Keratinocyte (primary cell): ENCODE measurements around the gene ACTN4. TPM values are rescaled to one million over a fixed set of nuclear protein-coding genes. Genes with fewer than 3 reads are reported as not detected.

ENCODE experiments used
- DNase-seq: peaks from one replicate; pipeline ENCODE4 v3.0.0-alpha.2; 2011; ENCODE audit warnings: low read depth, missing footprints, low spot score
- FAIRE-seq: peaks from 2 replicates; lab custom pipeline; 2011; peaks lifted over from hg19 to GRCh38; lab: Jason Lieb, UNC
- H2AFZ ChIP-seq: 2 replicates; pipeline ENCODE4 v1.6.0; 2012; ENCODE audit warnings: low read length, control low read depth, inconsistent platforms; ENCODE audit not compliant: control insufficient read depth
- H3K27ac ChIP-seq: 2 replicates; pipeline ENCODE4 v1.5.1; 2011; ENCODE audit warnings: low read length; ENCODE audit not compliant: control insufficient read depth, insufficient read depth
- H3K27me3 ChIP-seq: 3 replicates; pipeline ENCODE4 v1.6.0; 2011; ENCODE audit warnings: low read length; ENCODE audit not compliant: control insufficient read depth, insufficient read depth; ENCODE audit errors: extremely low read depth
- H3K36me3 ChIP-seq, 2 experiments: 2 replicates in 1 of 2; 3 replicates in 1 of 2; pipeline ENCODE4 v1.5.1; 2011; ENCODE audit warnings: low read length in 2 of 2, mild to moderate bottlenecking in 1 of 2; ENCODE audit not compliant: control insufficient read depth in 2 of 2, insufficient read depth in 2 of 2; ENCODE audit errors: extremely low read depth in 1 of 2
- H3K4me1 ChIP-seq: 3 replicates; pipeline ENCODE4 v1.5.1; 2011; ENCODE audit warnings: low read length; ENCODE audit not compliant: control insufficient read depth, insufficient read depth; ENCODE audit errors: extremely low read depth
- H3K4me2 ChIP-seq: 3 replicates; pipeline ENCODE4 v1.6.0; 2011; ENCODE audit warnings: low read depth, low read length; ENCODE audit not compliant: control insufficient read depth, insufficient read depth; ENCODE audit errors: extremely low read depth
- H3K4me3 ChIP-seq, 3 experiments: fragments of 200-600 bp in 1 of 3; sonication (generic) in 1 of 3; 2 replicates in 2 of 3; 3 replicates in 1 of 3; pipeline ENCODE4 v1.5.1; 2011 to 2016; ENCODE audit warnings: low read length in 3 of 3, mild to moderate bottlenecking in 3 of 3, control low read depth in 2 of 3, inconsistent platforms in 1 of 3, low read depth in 1 of 3, mixed read lengths in 1 of 3, mixed run types in 1 of 3, moderate library complexity in 1 of 3; ENCODE audit not compliant: control insufficient read depth in 2 of 3, insufficient read depth in 2 of 3; ENCODE audit errors: extremely low read depth in 1 of 3
- H3K79me2 ChIP-seq: 2 replicates; pipeline ENCODE4 v1.6.0; 2012; ENCODE audit warnings: low read length; ENCODE audit not compliant: control insufficient read depth, insufficient read depth
- H3K9ac ChIP-seq: 3 replicates; pipeline ENCODE4 v1.6.0; 2011; ENCODE audit warnings: low read length; ENCODE audit not compliant: control insufficient read depth, insufficient read depth; ENCODE audit errors: extremely low read depth
- H3K9me1 ChIP-seq: 3 replicates; pipeline ENCODE4 v1.6.0; 2011; ENCODE audit warnings: low read length; ENCODE audit not compliant: control insufficient read depth, insufficient read depth; ENCODE audit errors: extremely low read depth
- H3K9me3 ChIP-seq: 2 replicates; pipeline ENCODE4 v1.5.1; 2012; ENCODE audit warnings: low read depth, low read length; ENCODE audit not compliant: control insufficient read depth
- H4K20me1 ChIP-seq: 3 replicates; pipeline ENCODE4 v1.6.0; 2011; ENCODE audit warnings: low read length; ENCODE audit not compliant: control insufficient read depth, insufficient read depth; ENCODE audit errors: extremely low read depth
- CTCF ChIP-seq, 3 experiments: IDR thresholded peaks in 1 of 3; conservative IDR thresholded peaks in 1 of 3; optimal IDR thresholded peaks in 1 of 3; 2 replicates in 2 of 3; 3 replicates in 1 of 3; pipeline versions ENCODE3 to v1.5.1; 2011; ENCODE audit warnings: low read length in 3 of 3, mild to moderate bottlenecking in 3 of 3, moderate library complexity in 2 of 3, control low read depth in 1 of 3, inconsistent platforms in 1 of 3; ENCODE audit not compliant: insufficient read depth in 2 of 3; ENCODE audit errors: extremely low read depth in 1 of 3
- EZH2 ChIP-seq: IDR thresholded peaks from one replicate; pipeline ENCODE4 v1.6.1; 2012; ENCODE audit warnings: inconsistent platforms, mild to moderate bottlenecking, low read length, moderate library complexity
- dilution Hi-C: fragments of 300-500 bp; cut with MboI; formaldehyde crosslinking; loops from one replicate; pipeline ENCODE4 v1.7.0; 2020; ENCODE audit warnings: low sequenced_read_pairs; ENCODE audit not compliant: extremely low pct_ligation_motif_present
- polyA plus RNA-seq, 5 experiments: library from polyadenylated mRNA; depleted of rRNA in 3 of 5; stranded (reverse) in 3 of 5; stranded (forward) in 1 of 5; unstranded in 1 of 5; fragments of >200 nt; gene quantifications; 1 replicate in 1 of 5; 2 replicates in 3 of 5; 3 replicates in 1 of 5; pipeline versions ENCODE4 v1.2.1 to v1.2.3, GENCODE V29; 2011 to 2012; ENCODE audit warnings: missing spikeins in 2 of 5, low read depth in 1 of 5, low replicate concordance in 1 of 5

ACTN4 gene
- polyA plus RNA-seq, 1 donor (not counting 4 experiments of a cell fraction or from before 2014, with no cell fraction given) = 463 TPM

- Histone ChIP-seq H3K36me3 (peaks cover 76 to 79% of the 10 kb centered on the region in 2 experiments), H3K9me3 (no peaks in the 10 kb centered on the region), H3K27me3 (no peaks in the 10 kb centered on the region), H3K4me3 (no peak overlapping the region), H3K4me1 (peaks cover 24% of the 10 kb centered on the region), H3K79me2 (peaks cover 60% of the 10 kb centered on the region), H4K20me1 (peaks cover 3% of the 10 kb centered on the region), H3K9ac (no peak overlapping the region), H3K27ac (no peak overlapping the region), H3K4me2 (no peak overlapping the region), H3K9me1 (no peaks in the 10 kb centered on the region), H2AFZ (no peak overlapping the region)
- no peak for TF ChIP-seq CTCF (optimal IDR thresholded peaks at IDR 0.05 in 1 of 3, IDR thresholded peaks at IDR 0.05 in 1 of 3, conservative IDR thresholded peaks at IDR 0.05 in 1 of 3; ENCODE audit: extremely low read depth in 1 of 3, insufficient read depth in 2 of 3, low read length in 3 of 3)
- TF ChIP-seq EZH2 = no peak
- dilution Hi-C loops = no loop called here
- DNase-seq (no peak), FAIRE-seq (no peak)
Observed at GRCh38 chr19:38713227-38713649, 65.8 kb downstream of the ACTN4 start.

DNA sequence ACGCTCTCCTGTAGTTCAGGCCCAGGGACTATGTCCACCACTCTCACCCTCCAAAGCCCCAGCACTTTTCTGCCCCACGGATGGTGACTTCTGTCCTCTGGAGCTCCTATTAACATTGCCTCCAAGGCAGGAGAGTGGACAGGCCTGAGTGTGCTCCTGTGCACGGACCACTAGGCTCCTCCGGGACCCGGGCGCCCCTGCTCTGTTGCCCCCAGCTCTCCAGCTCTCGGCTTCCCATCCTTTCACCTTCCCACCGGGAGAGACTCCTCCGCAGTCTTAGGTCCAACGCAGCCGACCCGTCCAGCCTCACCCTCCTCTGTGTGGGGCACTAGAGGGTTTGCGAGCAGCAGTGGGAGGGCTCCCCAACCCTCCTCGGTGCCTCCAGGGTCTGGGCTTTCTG lies 66.4 kb downstream of the ACTN4 start:
- H3K36me3 ChIP-seq = peaks cover 76 to 80% of the 10 kb centered on the region in 2 experiments

More for the DNA sequence above, 66.4 kb downstream of the ACTN4 start:
- H3K9ac ChIP-seq = no peak overlapping the region
- H3K9me1 ChIP-seq = peaks cover 2% of the 10 kb centered on the region
- FAIRE-seq = no peak
- no peaks in the 10 kb centered on the region for H3K9me3 ChIP-seq
- H3K27me3 ChIP-seq = no peaks in the 10 kb centered on the region
- no peak overlapping the region for H3K27ac ChIP-seq
- no peak overlapping the region for H2AFZ ChIP-seq
- DNase-seq = no peak
- H3K4me1 ChIP-seq = peaks cover 25% of the 10 kb centered on the region
- dilution Hi-C loops = no loop called here
- no peak overlapping the region for H3K4me3 ChIP-seq
- peaks cover 3% of the 10 kb centered on the region for H4K20me1 ChIP-seq
- H3K79me2 ChIP-seq = peaks cover 61% of the 10 kb centered on the region
- no peak overlapping the region for H3K4me2 ChIP-seq
- TF ChIP-seq CTCF (optimal IDR thresholded peaks at IDR 0.05 in 1 of 3, IDR thresholded peaks at IDR 0.05 in 1 of 3, conservative IDR thresholded peaks at IDR 0.05 in 1 of 3; ENCODE audit: extremely low read depth in 1 of 3, insufficient read depth in 2 of 3, low read length in 3 of 3) = no peak
- no peak for TF ChIP-seq EZH2
